ENCODE data around the gene USP30.

USP30 gene, protein sequence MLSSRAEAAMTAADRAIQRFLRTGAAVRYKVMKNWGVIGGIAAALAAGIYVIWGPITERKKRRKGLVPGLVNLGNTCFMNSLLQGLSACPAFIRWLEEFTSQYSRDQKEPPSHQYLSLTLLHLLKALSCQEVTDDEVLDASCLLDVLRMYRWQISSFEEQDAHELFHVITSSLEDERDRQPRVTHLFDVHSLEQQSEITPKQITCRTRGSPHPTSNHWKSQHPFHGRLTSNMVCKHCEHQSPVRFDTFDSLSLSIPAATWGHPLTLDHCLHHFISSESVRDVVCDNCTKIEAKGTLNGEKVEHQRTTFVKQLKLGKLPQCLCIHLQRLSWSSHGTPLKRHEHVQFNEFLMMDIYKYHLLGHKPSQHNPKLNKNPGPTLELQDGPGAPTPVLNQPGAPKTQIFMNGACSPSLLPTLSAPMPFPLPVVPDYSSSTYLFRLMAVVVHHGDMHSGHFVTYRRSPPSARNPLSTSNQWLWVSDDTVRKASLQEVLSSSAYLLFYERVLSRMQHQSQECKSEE

DNA sequence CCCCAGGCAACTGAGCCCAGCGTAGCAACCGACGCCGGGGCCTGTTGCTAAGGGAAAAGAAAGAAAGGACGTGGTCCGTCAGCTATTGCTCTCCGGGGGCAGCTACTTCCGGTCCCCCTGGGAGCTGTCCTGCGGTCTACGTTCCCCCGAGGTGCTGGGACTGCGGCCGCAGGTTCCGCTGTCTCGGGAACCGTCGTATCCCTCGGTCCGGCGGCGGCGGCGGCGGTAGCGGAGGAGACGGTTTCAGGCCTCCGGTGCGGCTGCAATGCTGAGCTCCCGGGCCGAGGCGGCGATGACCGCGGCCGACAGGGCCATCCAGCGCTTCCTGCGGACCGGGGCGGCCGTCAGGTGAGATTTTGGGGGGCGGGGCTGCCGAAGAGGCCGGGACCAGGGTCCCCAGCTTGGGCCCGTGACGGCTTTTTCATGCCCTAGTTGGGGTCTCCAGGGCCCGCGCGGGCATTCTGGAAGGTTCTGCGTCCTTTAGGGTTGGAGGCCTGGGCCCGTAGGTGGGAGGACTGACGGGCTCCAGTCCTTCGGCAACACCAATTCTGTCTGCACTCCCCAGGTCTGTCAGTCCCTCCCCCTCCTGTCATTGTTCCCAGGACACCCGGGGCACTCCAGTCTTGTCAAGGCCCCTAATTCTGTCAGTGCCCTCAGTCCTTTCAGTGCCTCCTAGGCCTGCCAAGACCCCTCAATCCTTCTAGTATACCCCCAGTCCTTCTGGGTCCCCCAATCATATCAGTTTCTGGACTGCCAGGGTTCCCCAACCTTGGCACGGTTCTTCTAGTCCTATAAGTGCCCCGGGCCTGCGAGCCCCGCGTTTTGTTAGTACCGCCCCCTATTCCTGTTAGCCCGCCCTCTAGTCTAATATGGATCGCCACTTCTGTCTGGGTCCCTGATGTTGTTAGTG lies at the start of gene USP30:
TSS of gene USP30 (plus strand) at position 163 of the 910 bp plus-strand sequence. CDS start at position 266, 103 bp downstream.
- H3K27ac ChIP-seq: peak within 1 kb of the TSS; percentile 85
- TF ChIP-seq Cebpa-rat (IDR thresholded peaks at IDR 0.05): no peak

GRCh38 chr12:109004017-109004416 lies 48.4 kb upstream of the USP30 start:
- Histone ChIP-seq H3K9me3 (no peaks in the 10 kb centered on the region), H4K20me1 (no peaks in the 10 kb centered on the region), H3K4me2 (no peak overlapping the region), H3K4me1 (no peaks in the 10 kb centered on the region), H3K9ac (no peak overlapping the region), H3K36me3 (no peaks in the 10 kb centered on the region), H3K27me3 (no peaks in the 10 kb centered on the region), H3K4me3 (no peak overlapping the region), H3K27ac (no peak overlapping the region)
- TF ChIP-seq Cebpa-rat (IDR thresholded peaks at IDR 0.05): no peak

More for the DNA sequence above, at the start of gene USP30:
- peak within 1 kb of the TSS; percentile 99 for H3K4me2 ChIP-seq
- peaks cover 3% of the 10 kb centered on the region for H3K36me3 ChIP-seq
- peak within 1 kb of the TSS; percentile 89 for H3K9ac ChIP-seq
- peaks cover 20% of the 10 kb centered on the region for H3K4me1 ChIP-seq
- no peaks in the 10 kb centered on the region for H4K20me1 ChIP-seq
- no peaks in the 10 kb centered on the region for H3K9me3 ChIP-seq
- peak within 1 kb of the TSS; percentile 95 for H3K4me3 ChIP-seq
- H3K27me3 ChIP-seq: no peaks in the 10 kb centered on the region

- H4K20me1 ChIP-seq: no peaks in the 10 kb centered on the region
- H3K9me3 ChIP-seq: no peaks in the 10 kb centered on the region
- TF ChIP-seq Cebpa-rat (IDR thresholded peaks at IDR 0.05): no peak
- no peak overlapping the region for H3K4me2 ChIP-seq
- H3K4me3 ChIP-seq: no peak overlapping the region
- no peak overlapping the region for H3K27ac ChIP-seq
- no peaks in the 10 kb centered on the region for H3K36me3 ChIP-seq
- no peak overlapping the region for H3K9ac ChIP-seq
- H3K27me3 ChIP-seq: no peaks in the 10 kb centered on the region
- H3K4me1 ChIP-seq: no peaks in the 10 kb centered on the region
Observed at GRCh38 chr12:109009766-109010165, 42.6 kb upstream of the USP30 start.

DNA sequence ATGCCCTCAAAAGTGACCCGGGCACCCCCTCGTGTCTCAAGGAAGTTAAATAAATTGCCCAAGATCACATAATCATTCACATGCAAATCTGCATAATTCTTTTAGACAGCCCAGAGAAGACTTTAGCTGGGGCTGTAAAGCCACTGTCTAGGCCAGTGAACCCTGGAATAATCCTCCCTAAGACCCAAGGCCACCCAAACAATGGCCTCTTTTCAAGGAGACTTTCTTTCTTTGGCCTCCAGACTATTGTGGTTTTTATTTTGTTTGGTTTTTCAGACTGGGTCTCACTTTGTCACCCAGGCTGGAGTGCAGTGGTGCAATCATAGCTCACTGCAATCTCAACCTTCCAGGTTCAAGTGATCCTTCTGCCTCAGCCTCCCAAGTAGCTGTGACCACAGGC lies 42.1 kb upstream of the USP30 start:
- Histone ChIP-seq H4K20me1 (no peaks in the 10 kb centered on the region), H3K4me1 (no peaks in the 10 kb centered on the region), H3K9me3 (no peaks in the 10 kb centered on the region), H3K4me2 (no peak overlapping the region), H3K36me3 (no peaks in the 10 kb centered on the region), H3K9ac (no peak overlapping the region), H3K27ac (no peak overlapping the region), H3K4me3 (no peak overlapping the region), H3K27me3 (no peaks in the 10 kb centered on the region)
- no peak for TF ChIP-seq Cebpa-rat (IDR thresholded peaks at IDR 0.05)

DNA sequence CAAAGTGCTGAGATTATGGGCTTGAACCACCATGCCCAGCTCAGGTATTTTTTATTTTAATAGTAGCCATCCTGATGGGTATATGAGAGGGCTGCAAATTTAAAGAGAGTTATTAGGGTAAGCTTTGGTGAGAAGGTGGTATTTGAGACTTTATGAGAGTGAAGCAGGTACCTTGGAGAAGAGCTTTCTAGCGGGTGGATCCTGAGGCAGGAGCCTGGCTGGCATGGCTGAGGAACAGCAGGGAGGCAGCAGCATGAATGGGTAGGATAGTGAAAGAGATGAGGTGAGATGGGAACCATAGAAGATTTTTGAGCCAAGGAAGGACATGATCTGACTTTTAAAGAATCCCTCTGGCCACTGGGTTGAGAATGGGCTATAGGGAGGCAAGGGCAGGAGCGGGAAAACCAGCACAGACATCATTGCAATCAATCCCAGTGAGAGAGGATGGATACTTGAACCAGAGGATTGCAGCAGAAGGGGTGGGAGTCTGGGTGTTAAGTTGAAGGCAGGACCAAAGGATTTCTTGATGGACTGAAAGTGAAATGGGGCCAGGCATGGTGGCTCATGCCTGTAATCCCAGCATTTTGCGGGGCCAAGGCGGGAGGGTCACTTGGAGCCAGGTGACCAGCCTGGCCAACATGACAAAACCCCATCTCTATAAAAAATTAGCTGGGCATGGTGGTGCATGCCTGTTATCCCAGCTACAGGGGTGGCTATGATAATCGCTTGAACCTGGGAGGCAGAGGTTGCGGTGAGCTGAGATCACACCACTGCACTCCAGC lies 37.2 kb upstream of the USP30 start:
- no peak overlapping the region for H3K4me2 ChIP-seq
- no peak overlapping the region for H3K4me3 ChIP-seq
- TF ChIP-seq Cebpa-rat (IDR thresholded peaks at IDR 0.05): no peak
- H3K9me3 ChIP-seq: no peaks in the 10 kb centered on the region
- H3K27ac ChIP-seq: no peak overlapping the region
- H3K36me3 ChIP-seq: no peaks in the 10 kb centered on the region
- H3K9ac ChIP-seq: no peak overlapping the region
- H3K4me1 ChIP-seq: no peaks in the 10 kb centered on the region
- H4K20me1 ChIP-seq: no peaks in the 10 kb centered on the region
- H3K27me3 ChIP-seq: no peaks in the 10 kb centered on the region

DNA sequence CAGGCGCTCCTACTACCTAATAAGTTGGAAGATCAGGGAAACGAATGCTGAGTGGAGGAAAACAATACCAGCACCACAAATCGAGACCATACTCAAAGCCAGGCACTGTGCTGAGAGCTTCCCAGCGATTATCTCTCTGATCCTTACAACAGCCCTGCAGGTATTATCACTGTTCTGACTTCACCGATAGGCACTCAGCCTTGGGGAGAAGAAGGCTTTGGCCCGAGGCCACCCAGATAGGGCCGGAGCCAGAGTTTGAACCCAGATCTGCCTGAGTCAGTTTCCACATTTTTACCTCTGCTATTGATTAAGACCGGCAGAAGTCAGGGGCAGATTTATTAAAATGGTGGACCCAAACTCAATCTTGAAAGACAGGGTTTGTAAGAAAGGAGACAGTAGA lies 36.4 kb upstream of the USP30 start:
- peaks cover 6% of the 10 kb centered on the region; the same call in 1 of the 2 replicates for H3K4me1 ChIP-seq

GRCh38 chr12:109016978-109017377 lies 35.4 kb upstream of the USP30 start:
- Histone ChIP-seq H3K4me2 (no peak overlapping the region), H3K27me3 (no peaks in the 10 kb centered on the region), H4K20me1 (no peaks in the 10 kb centered on the region), H3K9ac (no peak overlapping the region), H3K4me1 (peaks cover 9% of the 10 kb centered on the region; the same call in 1 of the 2 replicates), H3K27ac (no peak overlapping the region), H3K36me3 (no peaks in the 10 kb centered on the region), H3K4me3 (no peak overlapping the region), H3K9me3 (no peaks in the 10 kb centered on the region)
- no peak for TF ChIP-seq Cebpa-rat (IDR thresholded peaks at IDR 0.05)

More for the DNA sequence above, 36.4 kb upstream of the USP30 start:
- H3K27me3 ChIP-seq: no peaks in the 10 kb centered on the region
- TF ChIP-seq Cebpa-rat (IDR thresholded peaks at IDR 0.05): no peak
- H3K9ac ChIP-seq: no peak overlapping the region
- H3K4me3 ChIP-seq: no peak overlapping the region
- no peaks in the 10 kb centered on the region for H4K20me1 ChIP-seq
- H3K4me2 ChIP-seq: no peak overlapping the region
- H3K36me3 ChIP-seq: no peaks in the 10 kb centered on the region
- no peaks in the 10 kb centered on the region for H3K9me3 ChIP-seq
- no peak overlapping the region for H3K27ac ChIP-seq

GRCh38 chr12:109018296-109018695 lies 34.1 kb upstream of the USP30 start:
- Histone ChIP-seq H3K9ac (no peak overlapping the region), H3K4me3 (no peak overlapping the region), H3K36me3 (no peaks in the 10 kb centered on the region), H3K4me1 (peaks cover 9% of the 10 kb centered on the region; the same call in 1 of the 2 replicates), H3K27me3 (no peaks in the 10 kb centered on the region), H4K20me1 (no peaks in the 10 kb centered on the region), H3K9me3 (no peaks in the 10 kb centered on the region), H3K27ac (no peak overlapping the region), H3K4me2 (no peak overlapping the region)
- no peak for TF ChIP-seq Cebpa-rat (IDR thresholded peaks at IDR 0.05)

- Histone ChIP-seq H3K4me3 (no peak overlapping the region), H3K36me3 (no peaks in the 10 kb centered on the region), H3K4me1 (peaks cover 9% of the 10 kb centered on the region; the same call in 1 of the 2 replicates), H3K9me3 (no peaks in the 10 kb centered on the region), H4K20me1 (no peaks in the 10 kb centered on the region), H3K27ac (no peak overlapping the region), H3K4me2 (peak overlapping the region; percentile 45; the same call in 1 of the 2 replicates), H3K27me3 (no peaks in the 10 kb centered on the region), H3K9ac (no peak overlapping the region)
- TF ChIP-seq Cebpa-rat (IDR thresholded peaks at IDR 0.05): no peak
Observed at GRCh38 chr12:109020146-109020795, 32.1 kb upstream of the USP30 start.
